Effector memory CD4-positive, alpha-beta T cell (primary cell): Measurements from ENCODE around the gene RAB36.

Source experiments
- DNase-seq, 3 donors: peaks; one replicate each; pipeline ENCODE4 v3.0.0-alpha.2; 2020
- H3K27ac ChIP-seq: 2 replicates; pipeline ENCODE4 v1.7.0; 2013; ENCODE audit warnings: mild to moderate bottlenecking, low read length, moderate library complexity; ENCODE audit not compliant: insufficient read depth, poor library complexity, severe bottlenecking
- H3K27me3 ChIP-seq: replicated peaks from 2 replicates; pipeline ENCODE4 v1.7.0; 2013; ENCODE audit warnings: mild to moderate bottlenecking, low read length; ENCODE audit not compliant: insufficient read depth, control insufficient read depth, poor library complexity, severe bottlenecking
- H3K36me3 ChIP-seq: 2 replicates; pipeline ENCODE4 v1.7.0; 2013; ENCODE audit warnings: mild to moderate bottlenecking, low read length, moderate library complexity; ENCODE audit not compliant: control insufficient read depth, insufficient read depth
- H3K4me1 ChIP-seq: 2 replicates; pipeline ENCODE4 v1.7.0; 2013; ENCODE audit warnings: low read length, mild to moderate bottlenecking; ENCODE audit not compliant: control insufficient read depth, insufficient read depth, poor library complexity, severe bottlenecking
- H3K4me3 ChIP-seq: 2 replicates; pipeline ENCODE4 v1.7.0; 2013; ENCODE audit warnings: low read length, low read depth, mild to moderate bottlenecking; ENCODE audit not compliant: insufficient read depth, poor library complexity, severe bottlenecking
- H3K9me3 ChIP-seq: 2 replicates; pipeline ENCODE4 v1.7.0; 2013; ENCODE audit warnings: mild to moderate bottlenecking, low read length, moderate library complexity; ENCODE audit not compliant: control insufficient read depth

The RAB36 gene

GRCh38 chr22:23108249-23109078 is 36.8 kb upstream of the RAB36 start:
- Histone ChIP-seq H3K27ac (no peak overlapping the region), H3K4me1 (no peaks in the 10 kb centered on the region), H3K36me3 (no peaks in the 10 kb centered on the region), H3K9me3 (no peaks in the 10 kb centered on the region), H3K27me3 (no peaks in the 10 kb centered on the region), H3K4me3 (no peak overlapping the region)
- DNase-seq: no peak

DNA sequence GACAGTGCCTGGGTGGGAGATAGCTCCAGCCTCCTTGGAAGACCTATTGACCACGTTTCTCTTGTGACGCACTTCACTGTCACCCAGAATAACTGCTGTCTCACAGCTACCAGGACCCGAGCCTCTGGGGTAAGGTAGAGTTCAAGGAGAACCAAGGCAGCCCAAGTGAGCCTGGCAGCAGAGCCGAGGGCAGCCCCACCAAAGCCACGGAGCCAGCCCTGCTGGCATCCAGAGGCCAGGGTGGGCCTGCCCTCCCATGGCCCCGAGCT is 36.3 kb upstream of the RAB36 start:
- Histone ChIP-seq H3K27me3 (no peaks in the 10 kb centered on the region), H3K36me3 (no peaks in the 10 kb centered on the region), H3K9me3 (no peaks in the 10 kb centered on the region), H3K4me1 (no peaks in the 10 kb centered on the region), H3K4me3 (no peak overlapping the region), H3K27ac (no peak overlapping the region)
- no peak for DNase-seq

DNA sequence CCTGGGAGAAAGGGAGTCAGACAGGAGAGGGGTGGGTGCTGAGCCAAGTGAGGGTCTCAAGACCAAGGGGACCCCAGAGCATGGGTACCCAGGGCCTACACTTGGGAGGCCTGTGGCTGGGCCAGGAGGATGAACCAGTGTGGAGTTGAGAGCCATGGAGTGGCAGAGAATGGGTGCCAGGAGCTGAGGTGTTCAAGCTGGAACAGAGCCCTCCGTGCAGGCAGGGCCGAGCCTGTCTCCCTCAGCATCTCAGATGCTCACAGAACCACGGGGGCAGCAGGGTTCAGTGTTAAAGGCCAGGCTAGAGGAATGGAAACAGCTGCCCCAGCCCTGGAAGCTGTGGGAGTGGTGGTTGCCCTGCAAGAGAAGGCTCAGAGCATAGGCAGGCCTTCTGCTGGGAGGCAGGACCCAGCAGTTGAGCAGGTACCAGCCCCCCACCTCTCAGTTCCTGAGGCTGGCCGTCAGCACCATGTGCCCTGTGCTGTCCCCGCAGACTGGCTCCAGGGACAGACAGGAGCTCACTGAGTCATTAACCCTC is 35.8 kb upstream of the RAB36 start:
- no peaks in the 10 kb centered on the region for H3K27me3 ChIP-seq
- no peak overlapping the region for H3K4me3 ChIP-seq
- no peak for DNase-seq
- no peaks in the 10 kb centered on the region for H3K4me1 ChIP-seq
- no peaks in the 10 kb centered on the region for H3K9me3 ChIP-seq
- no peaks in the 10 kb centered on the region for H3K36me3 ChIP-seq
- H3K27ac ChIP-seq: no peak overlapping the region

DNA sequence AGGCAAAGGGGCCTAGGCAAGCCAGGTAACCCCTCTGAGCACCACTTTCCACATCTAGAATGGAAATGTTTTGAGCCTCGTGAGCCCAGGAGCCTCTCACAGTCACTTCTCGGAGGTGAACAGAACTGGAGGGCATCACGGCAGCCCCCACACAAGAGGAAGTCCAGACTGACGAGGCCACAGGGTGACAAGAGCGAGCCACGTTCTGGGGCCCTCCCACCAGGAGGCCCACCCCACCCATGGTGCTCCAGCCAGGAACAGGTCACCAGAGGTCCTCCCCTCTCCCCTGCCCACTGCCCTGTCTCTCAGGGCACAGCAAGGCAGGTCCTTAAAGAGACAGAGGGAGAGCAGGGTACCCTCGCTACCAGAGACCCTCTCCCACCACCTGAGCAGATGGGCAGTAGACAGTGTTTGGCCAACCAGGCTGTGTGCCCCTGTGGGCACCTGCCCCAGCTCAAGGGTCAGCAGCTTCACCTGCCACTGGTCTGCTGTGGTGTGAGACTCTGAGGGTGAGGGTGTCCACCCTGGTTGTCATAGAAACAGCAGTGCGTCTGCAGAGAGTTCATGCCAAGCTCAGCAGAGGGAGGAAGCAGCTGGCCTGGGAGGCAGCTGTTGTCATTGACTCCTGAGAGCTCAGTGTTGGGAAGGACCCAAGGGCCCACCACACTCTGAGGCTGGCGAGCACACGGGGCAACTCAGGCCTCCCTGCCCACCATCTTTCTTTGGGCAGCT is 34.9 kb upstream of the RAB36 start:
- Histone ChIP-seq H3K27me3 (no peaks in the 10 kb centered on the region), H3K4me3 (no peak overlapping the region), H3K4me1 (no peaks in the 10 kb centered on the region), H3K36me3 (no peaks in the 10 kb centered on the region), H3K9me3 (no peaks in the 10 kb centered on the region), H3K27ac (no peak overlapping the region)
- no peak for DNase-seq

DNA sequence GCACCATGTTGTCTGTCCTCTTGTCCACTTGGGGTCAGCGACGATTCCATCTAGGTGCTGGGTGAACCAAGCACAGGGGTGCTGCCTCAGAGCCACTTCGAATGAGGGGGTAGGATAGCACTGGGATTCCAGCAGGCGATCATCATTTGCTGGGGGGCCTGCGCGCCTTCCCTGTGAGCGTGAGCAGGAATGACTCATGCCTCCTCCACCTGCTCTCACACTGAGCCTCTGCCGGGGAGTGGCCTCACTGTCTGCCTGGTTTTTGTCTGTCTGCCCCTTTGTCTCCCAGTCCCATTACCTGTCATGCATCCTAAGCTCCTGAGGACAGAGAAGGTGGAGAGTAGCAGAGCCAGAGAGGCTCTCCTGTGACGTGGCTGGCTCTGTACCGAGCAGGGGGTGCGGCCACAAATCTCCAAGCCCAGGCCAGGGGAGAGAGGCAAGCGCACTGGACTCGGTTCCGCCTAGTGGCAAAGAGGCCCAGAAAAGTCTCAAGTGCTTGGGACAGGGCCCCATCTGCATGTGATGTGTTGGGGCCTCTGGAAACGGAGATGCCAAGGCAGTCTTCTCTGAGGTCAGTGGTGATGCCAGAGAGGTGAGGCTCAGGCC is 34.3 kb upstream of the RAB36 start:
- Histone ChIP-seq H3K36me3 (no peaks in the 10 kb centered on the region), H3K4me3 (no peak overlapping the region), H3K9me3 (no peaks in the 10 kb centered on the region), H3K27me3 (no peaks in the 10 kb centered on the region), H3K27ac (no peak overlapping the region), H3K4me1 (no peaks in the 10 kb centered on the region)
- no peak for DNase-seq

GRCh38 chr22:23112472-23113012 is 32.7 kb upstream of the RAB36 start:
- H3K9me3 ChIP-seq: no peaks in the 10 kb centered on the region
- H3K27me3 ChIP-seq: no peaks in the 10 kb centered on the region
- no peak overlapping the region for H3K27ac ChIP-seq
- no peaks in the 10 kb centered on the region for H3K4me1 ChIP-seq
- H3K4me3 ChIP-seq: no peak overlapping the region
- DNase-seq: no peak
- H3K36me3 ChIP-seq: no peaks in the 10 kb centered on the region

DNA sequence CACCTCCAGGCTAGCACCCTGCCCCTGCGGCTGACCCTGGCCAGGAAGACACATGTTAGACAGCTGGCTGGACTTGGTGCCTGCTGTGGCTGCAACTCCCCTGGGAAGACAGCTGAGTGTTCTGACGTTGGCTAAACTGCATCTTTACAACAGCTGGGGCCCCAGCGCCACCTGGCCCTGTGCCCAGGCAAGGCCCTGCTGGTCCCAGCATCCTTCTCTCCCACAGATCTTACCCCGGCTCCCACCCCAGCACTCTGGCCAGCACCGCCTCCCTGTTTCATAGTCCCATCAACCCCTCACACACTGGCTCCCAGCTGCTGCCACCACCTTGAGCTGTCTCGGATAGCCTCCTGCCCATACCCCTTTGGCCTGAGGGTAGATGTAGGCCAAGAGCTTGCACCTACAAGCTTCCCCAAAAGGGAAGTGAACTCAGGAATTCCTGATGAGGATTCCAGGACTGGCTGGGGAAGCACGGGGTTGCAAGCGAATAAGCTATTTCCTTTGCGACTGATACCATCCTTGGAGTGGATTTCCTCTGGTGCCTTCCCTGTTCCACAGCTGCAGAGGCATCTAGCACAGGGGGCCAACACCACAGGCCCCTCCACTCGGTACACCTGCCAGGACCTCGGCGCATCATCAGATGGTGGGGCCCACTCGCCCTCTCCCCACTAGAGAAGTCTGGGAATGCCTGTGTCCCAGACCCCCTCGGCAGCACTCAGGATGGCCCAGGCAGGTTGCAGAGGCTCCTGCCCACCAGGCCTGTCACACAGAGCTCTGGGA is 32.0 kb upstream of the RAB36 start:
- DNase-seq: no peak
- H3K4me1 ChIP-seq: no peaks in the 10 kb centered on the region
- H3K27ac ChIP-seq: no peak overlapping the region
- no peaks in the 10 kb centered on the region for H3K9me3 ChIP-seq
- no peak overlapping the region for H3K4me3 ChIP-seq
- H3K27me3 ChIP-seq: no peaks in the 10 kb centered on the region
- no peaks in the 10 kb centered on the region for H3K36me3 ChIP-seq

DNA sequence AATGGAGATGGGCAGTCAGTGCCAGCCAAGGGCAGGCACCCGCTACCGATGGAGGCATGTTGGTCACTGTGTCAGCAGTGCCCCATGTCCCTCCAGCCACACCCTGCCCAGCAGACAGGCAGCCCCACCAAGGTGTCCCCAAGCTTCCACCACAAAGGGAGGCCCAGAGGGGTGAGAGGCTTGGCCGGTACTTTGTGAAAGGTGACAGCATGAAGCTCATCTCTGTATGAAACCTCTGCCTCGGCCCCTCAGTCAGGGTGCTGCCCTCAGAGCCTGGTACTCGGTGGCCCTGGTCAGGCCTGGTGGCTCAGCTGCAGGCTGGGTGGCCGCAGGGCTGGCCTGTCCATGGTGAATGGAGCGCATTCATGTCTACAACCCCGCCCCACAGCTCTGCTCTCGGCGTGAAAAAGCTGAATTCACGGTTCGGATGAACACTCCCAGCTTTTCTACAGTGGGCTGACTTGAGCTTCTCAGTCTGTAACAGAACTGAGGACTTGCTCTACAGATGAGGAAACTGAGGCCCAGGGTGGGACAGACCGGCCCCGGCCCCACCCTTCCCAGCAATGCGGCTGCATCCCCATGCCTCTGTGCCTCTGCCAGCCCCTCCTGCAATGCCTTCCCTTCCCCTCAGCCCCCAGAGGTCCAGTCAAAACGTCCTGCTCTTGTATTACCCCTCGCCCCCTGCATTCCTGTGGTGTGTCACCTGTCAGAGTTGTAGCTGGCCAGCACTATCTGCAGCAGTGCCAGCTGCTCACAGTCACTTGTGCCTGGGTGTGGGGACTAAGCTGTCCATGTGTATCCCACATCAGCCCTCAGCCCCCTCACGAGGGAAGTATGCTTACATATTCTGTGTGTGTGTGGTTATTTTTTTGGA is 31.2 kb upstream of the RAB36 start:
- no peak overlapping the region for H3K27ac ChIP-seq
- no peaks in the 10 kb centered on the region for H3K9me3 ChIP-seq
- H3K36me3 ChIP-seq: no peaks in the 10 kb centered on the region
- no peaks in the 10 kb centered on the region for H3K27me3 ChIP-seq
- no peak for DNase-seq
- H3K4me1 ChIP-seq: peaks cover 2% of the 10 kb centered on the region
- no peak overlapping the region for H3K4me3 ChIP-seq

DNA sequence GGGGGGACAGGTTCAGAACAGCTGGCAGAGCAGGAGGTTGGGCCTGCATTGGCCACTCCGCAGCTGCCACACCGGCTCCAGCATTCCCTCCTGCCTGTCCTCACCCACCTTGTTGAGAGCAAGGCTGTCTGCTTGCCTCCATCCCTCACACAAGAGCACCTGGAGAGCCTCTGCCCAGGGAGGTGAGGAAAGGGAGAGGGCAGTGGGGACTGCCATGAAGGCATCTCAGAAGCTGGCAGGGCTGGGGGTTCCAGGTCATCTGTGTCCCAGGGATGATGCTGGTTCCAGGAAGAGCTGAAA is 30.6 kb upstream of the RAB36 start:
- DNase-seq: no peak
- Histone ChIP-seq H3K4me3 (no peak overlapping the region), H3K27me3 (no peaks in the 10 kb centered on the region), H3K27ac (no peak overlapping the region), H3K9me3 (no peaks in the 10 kb centered on the region), H3K36me3 (no peaks in the 10 kb centered on the region), H3K4me1 (peaks cover 8% of the 10 kb centered on the region)
